Lower leg skin (tissue), 3 donors: Measurements from ENCODE around the gene BRWD1.

Experiments used
- CTCF ChIP-seq, 3 donors: fragments of 450-650 bp; IDR thresholded peaks; one replicate each; pipeline ENCODE4 v1.5.1; 2016; ENCODE audit warnings: antibody characterized with exemption in 3 of 3, mild to moderate bottlenecking in 3 of 3, moderate library complexity in 2 of 3
- POLR2A ChIP-seq, 2 donors: fragments of 450-650 bp; IDR thresholded peaks; one replicate each; pipeline ENCODE4 v1.6.1; 2016 to 2017; ENCODE audit warnings: antibody characterized with exemption in 2 of 2, mild to moderate bottlenecking in 1 of 2, moderate library complexity in 1 of 2

- TF ChIP-seq CTCF (IDR thresholded peaks at IDR 0.05) (no peak), POLR2A (IDR thresholded peaks at IDR 0.05) (no peak)
Observed at GRCh38 chr21:39258207-39258606, 55.2 kb downstream of the BRWD1 start.
